Measurements from ENCODE around the gene SNAI3.

GRCh38 chr16:88643644-88643932 is 42.7 kb downstream of the SNAI3 start:
- no peak for TF ChIP-seq CTCF (IDR thresholded peaks at IDR 0.05)
- no peak for TF ChIP-seq EZH2 (IDR thresholded peaks at IDR 0.05; ENCODE audit: borderline replicate concordance, insufficient read depth, low read depth, low read length, poor library complexity, severe bottlenecking)

Measured in B cell (primary cell).